ENCODE measurements around the gene ITGB3.
"Not testable (repeated sequence)": the region's sequence is repeated elsewhere in the genome, so short reads cannot be mapped to it uniquely, and the experiment has no call there.

GRCh38 chr17:47224077-47224476 is 29.6 kb upstream of the ITGB3 start:
- TF ChIP-seq, protein P1, sequence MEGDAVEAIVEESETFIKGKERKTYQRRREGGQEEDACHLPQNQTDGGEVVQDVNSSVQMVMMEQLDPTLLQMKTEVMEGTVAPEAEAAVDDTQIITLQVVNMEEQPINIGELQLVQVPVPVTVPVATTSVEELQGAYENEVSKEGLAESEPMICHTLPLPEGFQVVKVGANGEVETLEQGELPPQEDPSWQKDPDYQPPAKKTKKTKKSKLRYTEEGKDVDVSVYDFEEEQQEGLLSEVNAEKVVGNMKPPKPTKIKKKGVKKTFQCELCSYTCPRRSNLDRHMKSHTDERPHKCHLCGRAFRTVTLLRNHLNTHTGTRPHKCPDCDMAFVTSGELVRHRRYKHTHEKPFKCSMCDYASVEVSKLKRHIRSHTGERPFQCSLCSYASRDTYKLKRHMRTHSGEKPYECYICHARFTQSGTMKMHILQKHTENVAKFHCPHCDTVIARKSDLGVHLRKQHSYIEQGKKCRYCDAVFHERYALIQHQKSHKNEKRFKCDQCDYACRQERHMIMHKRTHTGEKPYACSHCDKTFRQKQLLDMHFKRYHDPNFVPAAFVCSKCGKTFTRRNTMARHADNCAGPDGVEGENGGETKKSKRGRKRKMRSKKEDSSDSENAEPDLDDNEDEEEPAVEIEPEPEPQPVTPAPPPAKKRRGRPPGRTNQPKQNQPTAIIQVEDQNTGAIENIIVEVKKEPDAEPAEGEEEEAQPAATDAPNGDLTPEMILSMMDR (IDR thresholded peaks at IDR 0.05): not testable (repeated sequence)
- not testable (repeated sequence) for TF ChIP-seq EP300, POLR2A (IDR thresholded peaks at IDR 0.05)

All from ovary (tissue), 3 donors.